Central memory CD4-positive, alpha-beta T cell (primary cell): Measurements from ENCODE around the gene KCNJ9.
"Not testable (repeated sequence)": the region's sequence is repeated elsewhere in the genome, so short reads cannot be mapped to it uniquely, and the experiment has no call there.

Experiments used
- DNase-seq: peaks from one replicate; pipeline ENCODE4 v3.0.0; 2022

The KCNJ9 gene

DNA sequence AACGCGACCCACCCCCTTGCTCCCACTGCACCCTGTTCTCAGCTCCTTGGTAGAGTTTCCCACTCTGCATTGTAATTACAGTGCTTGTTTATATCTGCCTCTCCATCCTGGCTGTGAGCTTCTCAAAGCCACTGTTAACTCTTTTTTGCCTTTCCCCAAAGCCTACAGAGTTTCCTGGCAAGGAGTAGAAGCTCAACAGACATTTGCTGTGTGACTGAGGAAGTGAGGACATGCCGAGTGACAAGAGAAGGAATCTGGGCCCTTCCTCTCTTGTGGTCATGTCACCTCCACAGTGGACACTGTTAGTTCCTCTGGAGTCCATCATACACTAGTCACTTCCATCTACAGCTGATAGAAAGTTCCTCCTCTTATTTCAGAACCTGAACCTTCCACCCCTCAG, 23.1 kb downstream of the KCNJ9 start:
- no peak for DNase-seq

DNA sequence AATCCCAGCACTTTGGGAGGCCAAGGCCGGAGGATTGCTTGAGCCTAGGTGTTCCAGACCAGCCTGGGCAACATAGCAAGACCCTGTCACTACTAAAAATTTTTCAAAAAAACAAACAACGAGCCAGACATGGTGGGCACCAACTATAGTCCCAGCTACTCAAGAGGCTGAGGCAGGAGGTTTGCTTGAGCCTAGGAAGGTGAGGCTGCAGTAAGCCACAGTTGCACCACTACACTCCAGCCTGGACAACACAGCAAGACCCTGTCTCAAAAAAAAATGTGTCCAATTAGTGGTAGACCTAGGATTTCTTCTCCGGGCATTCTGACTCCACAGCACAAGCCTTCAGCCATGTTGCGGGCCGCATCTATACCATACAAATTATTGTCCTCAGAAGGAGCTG, 23.8 kb downstream of the KCNJ9 start:
- no peak for DNase-seq

DNA sequence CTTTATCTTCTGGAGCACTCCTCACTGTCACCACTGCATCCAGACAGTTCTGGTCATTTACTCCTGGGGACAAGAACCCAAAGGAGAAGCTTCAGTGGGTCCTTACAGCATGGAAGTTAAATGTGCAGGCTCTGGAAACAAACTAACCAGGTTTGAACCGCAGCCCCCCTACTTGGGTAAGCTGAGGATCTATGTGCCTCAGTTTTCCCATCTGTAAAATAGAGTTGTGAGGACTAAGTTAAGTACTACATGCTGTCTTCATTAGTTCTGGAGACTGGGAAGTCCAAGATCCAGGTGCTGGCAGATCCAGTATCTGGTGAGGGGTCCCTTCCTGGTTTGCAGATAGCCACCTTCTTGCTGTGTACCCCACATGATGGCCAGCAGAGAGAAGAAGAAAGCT, 26.2 kb downstream of the KCNJ9 start:
- no peak for DNase-seq

DNA sequence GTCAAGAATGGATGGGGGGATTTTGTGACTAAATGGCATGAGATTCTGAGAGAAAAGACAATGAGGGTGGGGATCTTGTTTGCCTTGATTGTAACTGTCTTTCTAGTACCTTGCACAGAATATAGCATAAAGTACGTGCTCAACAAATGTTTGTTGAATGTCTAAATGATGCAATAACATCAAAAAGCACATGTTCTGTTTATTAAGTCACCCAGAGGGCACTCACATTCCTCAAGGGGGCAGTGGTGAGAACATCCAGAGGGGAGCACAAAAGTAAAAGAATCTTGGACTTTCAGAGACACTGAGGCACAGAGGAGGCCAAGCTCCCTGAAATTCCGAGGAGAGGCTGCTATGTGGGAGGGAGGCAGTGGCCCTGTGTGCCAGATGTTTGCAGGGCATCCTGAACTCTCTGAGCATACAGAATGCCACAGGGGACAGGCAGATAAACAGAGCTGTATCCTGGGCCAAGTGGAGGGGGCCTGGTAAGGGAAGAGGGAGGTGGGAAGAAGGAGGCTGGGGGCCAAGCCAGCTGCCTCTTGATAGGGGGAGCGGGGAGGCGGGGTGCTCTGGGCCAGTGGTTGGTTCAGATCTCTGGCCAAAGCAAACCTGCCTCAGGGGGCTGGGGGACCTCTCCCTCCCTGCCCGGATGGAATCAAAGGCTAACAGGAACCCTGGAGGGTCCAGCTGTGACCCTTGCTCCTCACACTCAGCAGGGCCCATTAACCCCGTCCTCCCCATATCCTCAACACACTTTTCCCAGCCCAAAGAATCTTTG, 27.7 kb downstream of the KCNJ9 start:
- DNase-seq = no peak

DNA sequence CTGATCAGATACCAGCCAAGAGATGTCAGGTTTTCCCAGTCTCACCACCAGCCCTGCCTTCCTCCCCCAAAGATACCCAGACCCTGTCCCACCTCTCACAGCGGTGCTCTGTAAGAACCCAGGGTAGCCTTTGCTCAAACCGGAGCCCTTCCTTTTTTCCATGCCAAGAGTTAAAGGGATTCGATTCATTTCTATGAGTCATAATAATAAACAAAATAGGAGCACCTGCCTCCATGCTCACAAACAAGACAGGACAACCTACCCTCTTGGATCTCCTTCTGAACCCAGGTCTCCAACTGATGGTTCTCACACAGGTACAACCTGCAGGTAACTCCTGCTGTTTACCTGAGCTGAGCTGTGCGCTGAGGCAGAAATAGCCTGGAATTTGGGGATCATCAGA, 28.3 kb downstream of the KCNJ9 start:
- DNase-seq = no peak

DNA sequence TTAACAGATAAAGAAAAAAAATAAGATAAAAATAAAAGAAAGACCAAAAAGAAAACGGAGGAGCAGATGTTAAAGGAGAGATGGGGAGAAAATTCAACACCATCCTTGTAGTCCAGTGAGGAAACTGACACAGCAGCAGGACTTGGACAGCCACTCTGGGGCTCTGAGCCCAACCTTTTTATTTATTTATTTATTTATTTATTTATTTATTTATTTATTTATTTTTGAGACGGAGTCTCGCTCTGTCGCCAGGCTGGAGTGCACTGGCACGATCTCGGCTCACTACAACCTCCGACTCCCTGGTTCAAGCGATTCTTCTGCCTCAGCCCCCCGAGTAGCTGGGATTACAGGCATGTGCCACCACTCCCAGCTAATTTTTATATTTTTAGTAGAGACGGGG, 30.1 kb downstream of the KCNJ9 start:
- not testable (repeated sequence) for DNase-seq

DNA sequence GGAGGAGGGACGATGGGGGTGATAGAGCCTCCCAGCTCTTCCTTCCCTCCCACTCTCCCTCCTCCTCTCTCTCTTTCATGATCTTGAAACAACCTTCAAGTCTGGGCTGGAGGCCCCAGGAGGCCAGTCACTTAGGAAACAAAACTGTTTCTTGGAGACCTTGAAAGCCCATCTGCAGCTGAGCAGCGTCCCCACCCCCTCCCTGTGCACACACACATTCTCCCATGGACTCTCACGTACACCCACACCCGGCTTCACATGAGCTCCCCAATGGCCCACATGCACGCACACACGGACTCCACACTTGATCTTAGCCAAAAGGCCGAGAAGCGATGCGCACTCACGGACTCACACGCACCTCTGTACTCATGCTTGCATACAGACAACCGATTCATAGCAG, 31.0 kb downstream of the KCNJ9 start:
- DNase-seq = no peak

DNA sequence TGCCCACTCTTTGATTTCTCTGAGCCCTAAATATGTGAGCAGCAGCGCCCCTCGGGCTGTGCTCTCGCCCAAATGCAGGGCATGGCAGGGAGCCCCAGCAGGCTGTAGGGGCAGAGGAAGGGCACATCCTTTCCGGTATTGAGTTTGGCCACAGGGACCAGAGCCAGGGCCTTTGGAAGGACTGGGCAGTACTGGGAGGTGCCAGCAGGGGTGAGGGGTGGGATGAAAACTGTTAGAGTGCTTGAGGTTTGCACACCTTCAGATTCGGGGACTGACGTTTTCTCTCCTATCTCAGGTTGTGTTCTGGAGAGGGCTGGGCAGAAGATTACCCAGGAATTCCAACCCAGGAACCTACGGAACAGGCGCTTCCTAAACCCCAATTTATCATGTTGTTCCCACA, 32.1 kb downstream of the KCNJ9 start:
- no peak for DNase-seq

DNA sequence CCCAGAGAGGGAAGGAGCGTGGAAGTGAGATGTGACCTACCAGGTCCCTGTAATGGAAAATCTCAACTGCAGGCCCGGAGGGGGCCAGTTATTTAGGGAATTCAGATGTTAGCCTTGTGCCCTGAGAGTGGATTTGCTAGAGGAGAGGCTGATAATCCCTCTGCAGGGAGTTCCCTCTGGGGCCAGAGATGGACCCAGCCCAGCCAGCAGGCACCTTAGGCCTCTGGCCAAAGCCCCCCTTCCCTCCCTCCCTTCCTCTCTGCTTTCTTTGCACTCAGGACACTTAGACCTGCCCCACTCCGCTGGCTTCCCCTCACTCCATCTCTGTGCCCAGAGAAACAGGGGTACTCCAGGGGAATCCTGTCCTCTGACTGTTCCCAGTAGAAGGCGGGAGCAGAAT, 32.7 kb downstream of the KCNJ9 start:
- no peak for DNase-seq

DNA sequence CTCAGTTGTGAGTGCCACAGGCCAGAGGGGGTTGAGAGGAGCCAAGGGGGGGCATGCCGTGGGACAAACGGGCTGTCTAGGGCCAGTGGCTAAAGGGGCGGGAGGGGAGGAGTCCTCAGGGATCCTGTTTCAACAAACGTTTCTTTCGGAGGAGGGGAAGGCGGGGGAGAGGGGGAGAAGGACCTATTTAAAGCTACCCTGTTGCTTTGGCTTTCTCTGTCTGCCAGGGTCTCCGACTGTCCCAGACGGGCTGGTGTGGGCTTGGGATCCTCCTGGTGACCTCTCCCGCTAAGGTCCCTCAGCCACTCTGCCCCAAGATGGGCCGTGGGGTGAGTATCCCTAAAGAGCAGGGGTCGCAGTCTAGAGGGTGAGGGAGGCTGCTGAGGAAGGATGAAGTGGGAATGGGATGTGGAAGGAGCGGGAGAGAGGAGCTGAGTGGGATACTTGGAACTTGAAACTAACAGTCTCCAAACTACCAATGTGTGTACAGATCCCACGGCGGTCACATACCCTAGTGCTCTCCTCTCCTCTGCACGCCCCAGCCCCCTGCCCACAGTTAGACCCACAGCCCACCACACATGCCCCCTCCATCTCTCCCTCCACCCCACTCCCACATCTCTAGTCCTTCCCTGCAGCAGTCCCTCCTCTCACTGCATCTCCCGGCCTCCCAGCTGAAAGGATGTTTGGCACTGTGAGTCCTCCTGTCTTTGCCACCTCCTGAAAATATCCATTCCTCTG, 34.4 kb downstream of the KCNJ9 start, which contains the start of gene ATP1A2:
Gene ATP1A2, plus strand, starts transcription at position 215 of the 738 bp plus-strand sequence. Its CDS starts 103 bp downstream, at position 318.
- no peak for DNase-seq

DNA sequence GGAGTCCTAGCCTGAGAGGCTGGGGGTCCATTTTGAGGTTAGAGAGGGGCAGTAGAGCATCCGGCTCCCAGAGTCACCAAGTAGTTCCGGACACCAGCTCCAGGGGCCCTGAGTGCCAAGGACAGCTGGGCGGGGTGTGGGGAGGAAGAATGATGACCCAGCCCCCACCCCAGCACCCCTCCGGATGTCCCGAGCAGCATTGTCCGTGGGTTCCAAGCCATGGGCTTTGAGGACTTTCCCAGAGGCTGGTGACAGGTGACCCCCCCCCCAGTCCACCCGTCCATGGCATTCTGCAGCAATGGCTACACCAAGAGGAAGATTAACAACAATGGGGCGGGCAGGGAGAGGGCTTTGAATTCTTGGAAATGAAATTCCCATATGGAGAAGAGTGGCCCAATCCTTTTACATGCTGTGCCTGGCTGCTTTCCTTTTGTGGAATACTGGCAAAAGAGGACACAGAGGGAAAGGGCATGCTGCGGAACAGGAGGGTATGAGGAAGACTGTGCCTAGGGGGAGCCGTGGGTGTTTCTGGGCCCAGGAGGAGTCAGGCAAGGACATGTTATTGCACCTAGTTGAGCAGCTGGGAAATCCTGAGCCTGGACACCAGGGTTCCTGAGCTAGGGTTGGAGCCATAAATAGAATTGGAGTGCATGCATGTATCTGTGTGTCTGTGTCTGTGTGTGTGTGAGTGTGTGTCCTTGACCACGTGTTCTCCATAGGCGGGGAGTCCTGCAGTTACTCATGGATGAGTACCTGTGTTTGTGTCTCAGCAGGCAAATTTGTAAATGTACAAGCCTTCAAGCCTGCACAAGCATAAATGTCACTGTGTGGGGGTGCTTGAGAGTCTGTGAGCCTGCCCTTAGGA, 35.2 kb downstream of the KCNJ9 start:
- DNase-seq = no peak

DNA sequence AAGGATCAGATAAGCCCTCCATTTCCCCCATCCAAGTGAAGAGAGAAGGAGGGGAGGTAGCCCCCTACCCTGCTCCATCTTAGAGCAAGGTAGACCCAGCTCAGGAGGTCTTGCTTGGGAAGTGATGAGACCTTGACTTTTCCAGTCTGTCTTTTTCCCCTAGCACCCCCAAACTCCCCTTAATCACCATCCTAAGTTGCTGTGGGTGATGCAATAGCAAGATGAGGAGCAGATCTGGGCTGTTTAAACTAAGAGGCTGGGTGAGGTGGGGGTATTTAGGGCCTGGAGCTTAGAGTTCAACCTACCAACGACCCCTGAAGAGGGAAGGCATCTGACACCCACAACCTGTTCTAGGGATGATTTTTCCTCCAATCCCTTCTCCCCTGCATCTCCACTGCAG, 36.0 kb downstream of the KCNJ9 start:
- no peak for DNase-seq

DNA sequence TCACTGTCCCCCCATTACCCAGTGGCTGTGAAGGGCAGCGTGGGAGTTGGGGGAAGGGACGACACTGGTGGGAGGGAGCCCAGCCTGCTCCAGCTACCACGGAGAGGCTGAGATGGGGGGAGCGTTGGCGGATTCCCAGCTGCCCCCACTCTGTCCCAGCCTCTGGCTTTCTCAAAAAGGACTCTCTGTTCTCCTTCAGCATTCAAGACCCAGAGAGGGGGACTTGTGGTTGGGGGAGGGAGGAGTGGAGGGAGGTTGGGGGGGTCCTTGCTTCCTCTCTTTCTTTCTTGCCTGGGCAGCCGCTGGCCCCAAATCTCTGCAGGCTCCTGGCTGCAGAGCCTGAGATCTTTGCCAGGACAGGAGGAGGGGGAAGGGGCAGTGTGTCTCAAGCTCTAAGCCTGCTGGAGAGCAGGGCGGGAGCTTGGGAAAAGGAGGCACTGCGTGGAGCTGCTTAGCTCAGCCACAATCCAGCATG, 36.4 kb downstream of the KCNJ9 start:
- no peak for DNase-seq

DNA sequence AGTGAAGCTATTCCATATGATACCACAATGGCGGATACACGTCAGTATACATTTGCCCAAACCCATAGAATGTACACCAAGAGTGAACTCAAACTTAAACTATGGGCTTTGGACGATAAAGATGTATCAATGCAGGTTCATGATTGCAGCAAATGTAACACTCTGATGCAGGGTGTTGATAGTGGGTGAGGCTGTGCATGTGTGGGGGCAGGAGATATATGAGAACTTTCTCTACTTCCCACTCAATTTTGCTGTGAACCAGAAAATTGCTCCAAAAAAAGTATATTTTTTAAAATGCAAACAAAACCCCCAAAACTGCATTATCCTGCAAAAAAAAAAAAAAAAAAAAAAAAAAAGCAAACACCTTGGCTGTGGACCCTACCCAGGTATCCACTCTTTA, 37.6 kb downstream of the KCNJ9 start:
- no peak for DNase-seq

DNA sequence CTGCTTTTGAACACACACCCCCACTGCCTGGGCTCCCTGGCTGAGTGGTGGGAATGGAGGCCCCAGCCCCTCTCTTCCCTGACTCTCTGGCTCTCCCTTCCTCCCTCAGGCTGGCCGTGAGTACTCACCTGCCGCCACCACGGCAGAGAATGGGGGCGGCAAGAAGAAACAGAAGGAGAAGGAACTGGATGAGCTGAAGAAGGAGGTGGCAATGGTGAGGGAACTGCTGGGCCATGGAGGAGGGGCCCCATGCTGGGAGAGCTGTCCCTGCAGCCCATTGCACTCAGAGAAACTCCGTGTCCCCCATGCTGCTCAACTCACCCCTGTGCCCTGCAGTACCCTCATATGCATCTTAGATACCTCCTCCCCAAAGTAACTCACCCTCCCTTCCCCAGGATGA, 39.5 kb downstream of the KCNJ9 start:
- no peak for DNase-seq

DNA sequence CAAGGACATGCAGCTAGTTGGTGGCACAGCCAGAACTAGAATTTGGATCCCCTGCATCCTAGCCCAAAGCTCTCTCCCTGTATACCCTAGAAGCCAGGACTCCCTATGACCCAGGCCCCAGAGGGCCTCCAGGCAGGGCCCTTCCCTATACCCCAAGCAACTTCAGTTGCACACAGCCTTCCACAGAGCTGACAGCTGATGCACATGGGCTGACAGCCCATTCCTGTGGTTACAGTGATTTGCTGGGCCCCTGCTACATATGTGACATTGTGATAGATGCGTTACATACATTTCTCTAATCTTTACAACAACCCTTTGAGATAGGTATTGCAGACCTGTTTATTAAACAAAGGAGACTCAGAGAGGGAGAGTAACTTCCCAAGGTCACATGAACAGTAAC, 40.0 kb downstream of the KCNJ9 start:
- no peak for DNase-seq

DNA sequence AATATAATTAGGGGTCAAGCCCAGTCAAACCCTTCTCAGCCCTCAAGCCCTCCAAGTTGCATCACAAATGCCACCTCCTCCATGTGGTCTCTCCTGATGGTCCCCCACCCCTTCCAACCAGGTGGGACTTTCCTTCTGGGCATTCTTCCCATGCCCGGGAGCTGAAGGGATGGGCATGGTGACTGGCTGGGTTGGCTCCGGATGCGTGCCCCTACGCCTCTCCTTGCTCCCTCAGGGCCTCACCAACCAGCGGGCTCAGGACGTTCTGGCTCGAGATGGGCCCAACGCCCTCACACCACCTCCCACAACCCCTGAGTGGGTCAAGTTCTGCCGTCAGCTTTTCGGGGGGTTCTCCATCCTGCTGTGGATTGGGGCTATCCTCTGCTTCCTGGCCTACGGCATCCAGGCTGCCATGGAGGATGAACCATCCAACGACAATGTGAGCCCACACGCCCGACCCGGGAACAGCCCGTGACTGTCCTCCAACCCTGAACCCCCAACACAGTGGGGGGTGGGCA, 41.7 kb downstream of the KCNJ9 start:
- DNase-seq = no peak

DNA sequence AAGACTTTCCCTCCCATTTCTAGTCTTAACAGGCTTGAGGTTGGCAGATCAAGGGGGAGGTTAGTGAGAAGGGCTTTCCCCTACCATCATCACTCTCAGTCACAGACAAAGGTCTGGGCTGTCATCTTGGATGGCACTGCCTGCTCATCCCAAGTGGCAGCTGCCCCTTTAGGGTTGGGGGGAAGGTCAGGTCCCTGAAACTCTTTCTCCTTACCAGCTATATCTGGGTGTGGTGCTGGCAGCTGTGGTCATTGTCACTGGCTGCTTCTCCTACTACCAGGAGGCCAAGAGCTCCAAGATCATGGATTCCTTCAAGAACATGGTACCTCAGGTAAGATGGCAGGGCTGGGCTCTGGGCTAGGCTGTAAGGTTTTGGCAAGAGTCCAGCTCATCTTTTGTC, 42.4 kb downstream of the KCNJ9 start:
- no peak for DNase-seq

DNA sequence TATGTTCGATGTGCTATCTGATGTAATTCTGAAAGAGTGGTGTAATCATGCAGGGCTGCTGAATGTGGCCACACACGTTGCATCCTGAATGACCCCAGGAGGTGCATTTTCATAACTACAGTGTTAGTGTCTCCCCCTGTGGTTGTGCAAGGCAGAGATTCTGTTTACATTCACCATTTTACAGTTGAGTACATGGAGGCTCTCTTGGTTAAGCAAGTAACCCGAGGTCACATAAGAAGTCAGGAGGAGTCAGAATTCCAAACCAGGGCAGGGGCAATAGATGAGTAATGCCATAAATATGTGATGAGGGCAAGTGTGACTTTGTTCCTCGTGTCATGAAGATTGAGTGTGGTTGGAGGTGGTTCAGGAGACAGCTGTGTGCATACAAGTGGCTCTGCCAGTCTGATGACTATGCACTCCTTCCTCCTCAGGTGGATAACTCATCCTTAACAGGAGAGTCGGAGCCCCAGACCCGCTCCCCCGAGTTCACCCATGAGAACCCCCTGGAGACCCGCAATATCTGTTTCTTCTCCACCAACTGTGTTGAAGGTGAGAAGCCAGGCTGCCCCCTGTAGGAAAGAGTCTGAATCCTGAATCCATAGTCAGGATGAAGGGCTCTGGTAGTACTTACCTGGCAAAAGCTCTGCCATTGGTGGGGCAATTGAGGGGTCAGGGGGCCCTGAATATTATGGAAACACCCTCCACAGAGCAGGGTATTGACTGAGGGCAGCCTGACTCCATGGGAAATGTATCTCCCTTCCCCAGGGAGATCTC, 43.6 kb downstream of the KCNJ9 start:
- DNase-seq = no peak

DNA sequence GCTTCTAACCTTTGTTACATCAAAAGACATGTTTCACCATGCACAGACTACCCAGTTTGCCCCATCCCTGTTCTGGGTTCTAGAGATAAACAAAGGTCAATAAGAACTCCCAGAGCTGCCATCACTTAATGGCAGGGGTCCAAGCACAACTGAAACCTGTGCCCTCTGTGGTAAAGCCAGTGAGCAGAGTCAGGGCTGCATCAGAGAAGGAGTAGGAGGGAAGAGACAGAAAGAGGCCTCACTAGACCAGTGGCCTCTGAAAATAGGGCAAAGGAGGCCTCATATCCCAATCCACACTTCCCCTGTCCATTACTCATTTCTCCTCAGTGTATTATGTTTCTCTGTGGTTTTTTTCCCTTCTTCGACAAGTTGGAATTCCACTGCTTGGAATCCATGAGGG, 44.4 kb downstream of the KCNJ9 start:
- no peak for DNase-seq

DNA sequence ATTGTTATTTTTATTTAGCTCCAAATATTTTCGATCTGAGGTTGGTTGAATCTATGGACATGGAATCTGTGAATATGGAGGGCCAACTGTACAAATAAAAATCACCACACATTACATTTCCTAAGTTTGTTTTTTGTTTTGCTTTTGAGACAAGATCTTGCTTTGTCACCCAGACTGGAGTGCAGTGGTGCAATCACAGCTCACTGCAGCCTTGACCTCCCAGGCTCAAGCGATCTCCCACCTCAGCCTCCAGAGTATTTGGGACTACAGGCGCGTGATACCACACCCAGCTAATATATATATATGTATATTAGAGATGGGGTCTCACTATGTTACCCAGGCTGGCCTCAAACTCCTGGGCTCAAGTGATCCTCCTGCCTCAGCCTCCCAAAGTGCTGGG, 45.0 kb downstream of the KCNJ9 start:
- DNase-seq = not testable (repeated sequence)

DNA sequence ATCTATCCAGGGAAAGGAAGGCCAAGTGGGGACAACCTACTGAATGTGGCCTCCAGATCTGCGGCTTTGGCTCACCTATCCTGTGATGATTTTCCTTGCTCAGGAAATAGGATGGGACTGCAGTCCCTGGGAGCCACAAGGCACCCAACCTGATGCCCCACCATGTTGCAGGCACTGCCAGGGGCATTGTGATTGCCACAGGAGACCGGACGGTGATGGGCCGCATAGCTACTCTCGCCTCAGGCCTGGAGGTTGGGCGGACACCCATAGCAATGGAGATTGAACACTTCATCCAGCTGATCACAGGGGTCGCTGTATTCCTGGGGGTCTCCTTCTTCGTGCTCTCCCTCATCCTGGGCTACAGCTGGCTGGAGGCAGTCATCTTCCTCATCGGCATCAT, 46.0 kb downstream of the KCNJ9 start:
- DNase-seq = no peak
